CD4-positive, alpha-beta T cell treated with Interleukin-1 beta for 1 hour (primary cell): Measurements from ENCODE around the gene ANKRD6.

Experiments used
- DNase-seq, 2 donors: peaks; one replicate each; pipeline ENCODE4 v3.0.0-alpha.2; 2020 to 2022

ANKRD6 gene

GRCh38 chr6:89414215-89414614 lies 18.7 kb upstream of the ANKRD6 start:
- DNase-seq: no peak

GRCh38 chr6:89415185-89415584 lies 17.8 kb upstream of the ANKRD6 start:
- no peak for DNase-seq

- DNase-seq: no peak
These were observed 16.2 kb upstream of the ANKRD6 start for GRCh38 chr6:89416796-89417195.

GRCh38 chr6:89430201-89430962 lies 2.6 kb upstream of the ANKRD6 start:
- DNase-seq: no peak

DNA sequence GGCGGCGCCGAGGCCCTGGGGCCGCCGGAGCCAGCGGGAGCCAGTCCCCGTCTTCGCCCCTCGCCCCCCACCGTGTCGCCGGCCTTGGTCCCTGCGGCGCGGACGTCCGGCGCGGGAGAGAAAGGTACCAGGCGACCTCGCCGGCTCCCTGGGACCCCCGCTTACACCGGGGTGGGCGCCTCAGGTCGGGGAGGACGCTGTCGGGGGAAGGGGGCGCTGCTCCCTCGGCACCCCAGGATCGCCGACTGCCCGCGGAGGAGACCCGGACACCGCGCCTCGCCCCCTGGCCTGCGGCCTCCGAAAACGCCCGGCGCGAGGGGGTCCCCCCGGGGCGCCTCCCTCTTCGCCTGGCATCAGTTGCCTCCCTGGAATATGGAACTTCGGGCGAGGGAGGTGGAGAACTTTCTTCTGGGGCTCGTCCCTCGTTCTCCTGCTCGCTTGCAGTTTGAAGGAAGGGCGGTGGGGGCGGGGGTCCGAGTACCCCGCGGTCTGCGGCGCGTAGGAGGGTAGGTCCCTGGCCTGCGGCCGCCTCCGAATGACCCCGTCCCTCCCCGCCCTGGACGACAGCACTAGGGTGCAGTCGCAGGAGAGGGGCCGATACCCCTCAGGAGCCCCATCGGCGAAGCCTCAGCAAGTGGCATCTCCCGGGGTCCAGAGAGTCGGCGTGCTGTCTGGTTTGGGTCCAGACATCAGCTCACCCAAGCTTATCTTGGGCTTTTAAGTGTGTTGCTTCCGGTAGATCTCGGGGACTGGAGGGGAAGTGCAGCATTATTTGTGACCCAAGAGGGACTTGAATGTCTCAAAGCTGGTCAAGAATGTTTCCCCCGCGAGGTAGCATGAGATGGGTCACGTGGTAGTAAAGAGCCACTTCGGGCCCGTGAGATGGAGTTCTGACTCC lies 549 bp downstream of the ANKRD6 start:
- DNase-seq: peak; percentile 22 to 32

GRCh38 chr6:89434150-89434499 lies 1.2 kb downstream of the ANKRD6 start:
- DNase-seq: no peak

GRCh38 chr6:89434954-89435353 lies 2.0 kb downstream of the ANKRD6 start:
- no peak for DNase-seq

DNA sequence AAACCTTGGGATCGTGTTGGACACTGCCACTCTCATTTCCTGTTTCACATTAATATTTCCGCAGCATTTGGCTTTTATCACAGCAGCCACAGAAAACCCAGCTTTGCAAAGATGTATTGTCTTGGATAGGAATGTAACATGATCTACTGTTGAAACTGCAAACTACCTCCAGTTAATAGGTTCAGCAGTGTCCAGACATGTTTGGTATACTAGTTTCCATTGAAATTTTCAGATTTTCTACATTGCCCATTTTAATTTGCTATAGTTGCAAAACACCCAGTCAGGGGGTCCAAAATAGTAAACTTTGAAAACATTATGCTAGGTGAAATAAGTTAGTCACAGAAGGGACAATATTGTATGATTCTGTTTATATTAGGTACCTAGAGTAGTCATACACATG lies 3.3 kb downstream of the ANKRD6 start:
- DNase-seq: no peak

GRCh38 chr6:89438248-89438647 lies 5.3 kb downstream of the ANKRD6 start:
- no peak for DNase-seq

DNA sequence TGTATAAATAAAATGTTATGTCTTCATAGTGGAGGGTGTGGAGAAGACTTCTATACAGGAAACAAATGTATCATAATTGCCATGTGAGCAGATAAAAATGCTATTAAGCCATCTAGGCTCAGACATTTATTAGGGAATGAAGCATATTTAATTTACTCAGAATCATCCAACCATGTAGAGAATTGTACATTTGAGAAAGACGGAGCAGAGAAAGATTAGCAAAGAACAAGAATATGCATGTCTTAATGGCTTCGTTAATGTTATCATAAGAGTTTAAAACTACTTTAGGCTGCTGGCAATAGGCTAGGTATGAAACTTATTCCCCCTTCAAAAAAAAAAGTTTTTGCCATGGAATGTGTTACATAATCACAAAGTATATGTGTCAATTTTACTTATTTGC lies 6.1 kb downstream of the ANKRD6 start:
- no peak for DNase-seq

DNA sequence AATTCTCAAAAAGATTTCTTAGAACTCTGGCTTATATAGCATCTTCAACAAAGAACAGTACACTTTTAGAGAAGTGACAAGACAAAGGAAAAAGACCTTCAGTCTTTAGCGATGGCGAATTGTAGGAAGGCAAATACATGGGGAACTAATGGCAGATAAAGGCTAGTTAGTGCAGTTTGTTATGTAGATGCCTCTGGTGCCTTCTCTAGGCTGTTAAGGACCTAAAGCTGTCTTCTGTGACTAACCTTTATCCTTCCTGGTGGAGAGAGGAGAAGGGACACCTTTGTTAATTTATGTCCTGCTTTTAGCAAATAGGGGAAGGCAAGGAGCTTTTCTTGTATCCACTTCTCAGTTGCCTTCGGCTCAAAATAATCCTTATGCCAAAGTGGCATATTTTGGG lies 7.2 kb downstream of the ANKRD6 start:
- no peak for DNase-seq

DNA sequence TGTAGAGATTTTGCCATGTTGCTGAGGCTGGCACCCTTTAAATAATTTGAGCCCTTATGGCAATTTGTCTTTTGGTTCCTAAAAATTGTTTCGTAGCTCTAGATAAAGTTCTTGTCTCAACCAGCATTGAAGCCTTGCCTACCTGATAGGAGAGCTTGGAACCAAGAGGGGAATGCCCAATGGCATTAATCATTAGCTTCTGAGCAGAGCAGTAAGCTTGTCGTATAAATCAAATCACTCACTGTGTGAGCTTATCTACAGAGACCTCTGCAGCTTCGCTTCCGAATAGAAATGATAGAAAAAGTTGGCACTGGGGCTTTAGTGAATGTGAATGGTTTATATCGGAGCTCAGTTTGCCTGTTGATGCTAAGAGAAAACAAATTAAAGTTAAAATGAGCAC lies 10.7 kb downstream of the ANKRD6 start:
- no peak for DNase-seq

- DNase-seq: no peak
These were observed 16.2 kb downstream of the ANKRD6 start for GRCh38 chr6:89449193-89449592.

DNA sequence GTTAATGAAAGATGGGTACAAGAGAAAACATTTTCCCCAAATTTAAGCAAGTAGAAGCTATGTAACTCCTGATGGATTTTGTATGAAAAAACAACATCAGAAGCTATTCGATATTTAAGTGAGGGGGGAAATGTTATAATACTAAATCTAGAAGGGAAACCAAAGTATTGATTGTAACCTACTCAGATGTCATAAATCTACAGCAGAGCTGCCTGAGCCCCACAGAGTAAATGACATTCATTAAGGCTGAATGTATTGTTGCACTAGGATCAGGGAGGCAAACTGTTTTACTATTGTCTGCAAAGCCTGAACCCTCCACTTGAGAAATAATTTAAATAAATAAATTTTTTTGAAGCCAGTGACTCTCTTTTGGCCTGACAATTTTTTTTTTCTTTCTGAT lies 19.3 kb downstream of the ANKRD6 start:
- DNase-seq: no peak

DNA sequence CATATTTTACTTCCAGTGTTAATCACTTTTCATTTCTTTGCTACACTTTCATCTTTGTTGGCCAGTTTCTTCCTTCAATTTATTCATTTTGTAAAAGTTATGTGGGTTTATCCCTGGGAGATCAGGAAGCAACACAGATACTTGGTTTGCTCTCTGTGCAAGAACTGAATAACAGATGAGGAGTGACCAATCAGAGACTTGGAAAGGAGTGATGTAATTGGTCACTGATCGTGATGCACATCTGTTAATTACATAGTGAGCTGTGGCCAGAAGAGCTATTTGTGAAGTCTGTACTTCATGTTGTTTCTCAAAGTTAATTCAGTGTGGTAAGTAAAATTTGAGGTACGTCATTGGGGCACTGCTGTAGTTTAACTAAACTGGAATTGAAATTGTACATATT lies 21.3 kb downstream of the ANKRD6 start:
- no peak for DNase-seq

DNA sequence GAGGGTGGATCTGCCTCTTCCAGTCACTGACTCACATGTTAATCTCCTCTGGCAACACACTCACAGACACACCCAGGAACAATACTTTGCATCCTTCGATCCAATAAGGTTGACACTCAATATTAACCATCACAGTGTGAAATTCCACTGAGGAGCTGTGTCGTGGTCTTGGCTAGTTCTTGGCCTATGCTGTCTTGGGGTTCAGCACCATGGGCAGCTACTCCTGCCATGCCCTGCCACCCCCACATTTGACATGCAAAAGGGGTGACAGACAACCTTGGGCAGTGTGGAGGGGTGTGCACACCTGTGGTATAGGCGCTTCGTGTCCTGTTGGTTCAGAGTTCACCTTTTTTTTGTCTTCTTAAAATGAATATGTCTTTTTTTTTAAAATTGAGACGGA lies 25.8 kb downstream of the ANKRD6 start:
- DNase-seq: no peak

DNA sequence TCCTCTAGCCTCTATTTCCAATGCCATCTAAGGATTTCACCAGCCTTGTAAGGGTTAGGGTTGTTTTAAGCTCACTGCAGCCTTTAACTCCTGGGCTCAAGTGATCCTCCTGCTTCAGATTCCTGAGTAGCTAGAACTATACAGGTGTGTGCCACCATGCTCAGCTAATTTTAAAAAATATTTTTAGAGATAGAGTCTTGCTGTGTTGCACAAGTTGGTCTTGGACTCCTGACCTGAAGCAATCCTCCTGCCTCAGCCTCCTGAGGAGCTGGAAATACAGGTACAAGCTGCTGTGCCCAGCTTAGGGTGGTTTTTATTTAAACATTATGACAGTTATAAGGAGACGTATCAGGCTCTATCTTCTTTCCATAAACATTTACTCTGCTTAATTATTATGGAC lies 26.5 kb downstream of the ANKRD6 start:
- no peak for DNase-seq

- no peak for DNase-seq
These were observed 27.8 kb downstream of the ANKRD6 start for GRCh38 chr6:89460713-89461112.

DNA sequence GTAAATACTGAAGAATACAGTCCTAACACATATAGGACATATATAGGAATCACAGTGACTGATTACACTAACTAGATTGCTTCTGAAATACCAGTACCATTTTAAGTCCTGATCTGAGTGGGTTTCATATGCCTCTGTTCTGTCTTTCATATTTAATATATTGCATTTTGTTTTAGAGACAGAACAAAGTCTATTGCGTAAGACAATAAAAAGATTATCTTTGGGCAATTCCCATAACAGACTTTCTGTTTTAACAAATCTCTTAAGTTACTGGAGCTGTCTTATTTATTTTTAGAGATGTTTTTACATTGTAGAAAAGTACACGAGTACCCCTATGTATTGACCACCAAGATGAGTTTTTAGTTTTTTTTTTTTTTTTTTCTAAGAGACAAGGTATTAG lies 29.6 kb downstream of the ANKRD6 start:
- DNase-seq: no peak

- no peak for DNase-seq
These were observed 31.3 kb downstream of the ANKRD6 start for GRCh38 chr6:89464295-89464694.

GRCh38 chr6:89467437-89467836 lies 34.5 kb downstream of the ANKRD6 start:
- no peak for DNase-seq

DNA sequence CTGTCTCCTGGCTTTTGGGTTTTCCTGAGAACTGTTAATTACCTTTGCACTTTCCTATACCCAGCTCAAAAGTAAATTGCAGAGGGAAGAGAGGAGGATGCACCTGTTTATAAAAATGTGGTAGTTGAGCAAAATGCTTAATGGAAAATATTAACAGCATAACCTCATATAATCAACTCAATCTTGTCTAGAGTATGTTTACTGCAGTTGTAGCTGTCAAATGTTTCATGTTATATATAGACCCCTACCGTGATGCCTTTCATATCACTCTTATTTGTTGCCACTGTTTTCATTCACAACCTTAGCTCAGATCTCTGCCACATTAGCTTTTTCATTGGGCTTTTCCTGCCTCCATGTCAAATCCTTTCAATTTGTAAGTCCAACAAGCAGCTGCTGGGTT lies 36.0 kb downstream of the ANKRD6 start:
- DNase-seq: no peak

DNA sequence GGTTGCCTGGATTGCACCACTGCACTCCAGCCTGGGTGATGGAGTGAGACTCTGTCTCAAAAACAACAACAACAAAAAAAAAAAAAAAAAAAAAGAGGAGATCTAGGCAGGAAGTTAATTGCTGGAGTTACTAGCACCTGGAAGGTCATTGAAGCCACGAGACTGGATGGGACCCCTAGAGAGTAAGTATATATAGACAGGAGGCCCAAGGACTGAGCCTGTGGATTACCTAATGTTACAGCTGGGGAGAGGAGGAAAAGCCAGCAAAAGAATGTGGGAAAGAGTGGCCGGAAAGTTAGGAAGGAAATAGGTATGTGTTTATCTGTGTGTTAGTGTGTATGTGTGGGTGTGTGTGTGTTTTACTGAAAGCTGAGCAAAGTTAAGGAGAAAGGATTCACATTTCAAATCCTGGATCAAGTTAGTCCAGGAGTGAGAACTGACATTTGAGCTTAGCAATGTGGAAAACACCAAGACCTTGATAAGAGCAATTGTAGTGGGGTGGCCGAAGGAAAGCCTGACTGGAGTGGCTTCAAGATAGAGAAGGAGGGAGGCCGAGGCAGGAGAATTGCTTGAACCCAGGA lies 38.4 kb downstream of the ANKRD6 start:
- no peak for DNase-seq

DNA sequence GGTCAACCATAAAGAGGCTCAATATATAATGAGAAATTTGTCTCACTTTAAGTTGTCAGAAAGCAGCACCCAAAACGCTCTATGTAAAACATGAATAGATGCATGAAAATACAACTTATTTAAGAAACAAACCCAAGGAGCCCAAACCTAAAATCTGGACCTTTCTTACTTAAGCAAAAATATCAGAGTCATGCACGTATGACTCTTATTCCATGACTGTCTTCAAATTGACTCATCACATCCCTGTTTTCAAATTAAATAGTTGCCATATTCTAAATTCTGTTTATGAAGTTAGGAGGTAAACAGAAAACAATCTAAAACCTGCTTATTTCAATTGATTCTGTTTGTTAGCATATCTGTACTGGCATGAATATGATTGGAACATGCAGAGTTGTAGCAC lies 42.1 kb downstream of the ANKRD6 start:
- no peak for DNase-seq
